Dedifferentiated amniotic fluid mesenchymal stem cell (primary cell): ENCODE data around the gene SLC25A1.
"Not testable (repeated sequence)": the region's sequence is repeated elsewhere in the genome, so short reads cannot be mapped to it uniquely, and the experiment has no call there.

Experiments used
- DNase-seq: peaks from one replicate; pipeline ENCODE4 v3.0.0-alpha.2; 2016; ENCODE audit errors: extremely low spot score

SLC25A1 gene

DNA sequence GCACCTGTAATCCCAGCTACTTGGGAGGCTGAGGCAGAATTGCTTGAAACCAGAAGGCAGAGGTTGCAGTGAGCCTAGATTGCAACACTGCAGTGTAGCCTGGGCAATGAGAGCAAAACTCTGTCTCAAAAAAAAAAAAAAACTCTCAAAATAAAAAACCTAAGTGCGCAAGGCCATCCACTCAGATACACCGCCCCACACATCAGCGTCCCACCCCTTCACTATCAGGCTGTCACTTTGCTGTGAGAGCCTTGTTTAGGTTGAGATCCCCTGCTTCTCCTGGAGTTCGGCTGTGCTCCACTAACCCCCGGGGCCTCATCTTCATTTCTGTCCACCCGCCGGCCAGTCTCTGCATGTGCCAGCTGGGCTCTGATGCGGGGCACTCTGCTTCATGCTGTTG is 12.1 kb downstream of the SLC25A1 start:
- DNase-seq: no peak

DNA sequence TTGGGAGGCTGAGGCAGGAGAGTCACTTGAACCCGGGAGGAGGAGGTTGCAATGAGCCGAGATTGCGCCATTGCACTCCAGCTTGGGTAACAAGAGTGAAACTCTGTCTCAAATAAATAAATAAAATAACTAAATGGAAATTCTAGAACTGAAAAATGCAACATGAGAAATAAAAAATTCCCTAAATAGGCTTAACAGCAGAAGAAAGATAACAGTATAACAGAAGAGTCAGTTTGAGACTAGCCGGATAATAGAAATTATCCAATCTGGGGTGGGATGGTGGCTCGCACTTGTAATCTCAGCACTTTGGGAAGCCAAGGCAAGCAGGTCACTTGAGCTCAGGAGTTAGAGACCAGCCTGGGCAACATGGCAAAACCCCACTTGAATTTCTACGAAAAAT is 14.1 kb downstream of the SLC25A1 start:
- no peak for DNase-seq

DNA sequence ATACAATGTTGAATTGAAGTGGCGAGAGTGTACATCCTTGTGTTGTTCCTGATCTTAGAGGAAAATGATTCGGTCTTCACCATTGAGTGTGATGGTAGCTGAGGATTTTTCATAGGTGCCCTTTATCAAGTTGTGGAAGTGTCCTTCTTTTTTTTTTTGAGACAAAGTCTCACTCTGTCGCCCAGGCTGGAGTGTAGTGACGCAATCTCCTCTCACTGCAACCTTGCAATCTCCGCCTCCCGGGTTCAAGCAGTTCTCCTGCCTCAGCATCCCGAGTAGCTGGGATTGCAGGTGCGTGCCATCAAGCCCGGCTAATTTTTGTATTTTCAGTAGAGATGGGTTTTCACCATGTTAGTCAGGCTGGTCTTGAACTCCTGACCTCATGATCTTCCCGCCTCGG is 19.9 kb downstream of the SLC25A1 start:
- not testable (repeated sequence) for DNase-seq

DNA sequence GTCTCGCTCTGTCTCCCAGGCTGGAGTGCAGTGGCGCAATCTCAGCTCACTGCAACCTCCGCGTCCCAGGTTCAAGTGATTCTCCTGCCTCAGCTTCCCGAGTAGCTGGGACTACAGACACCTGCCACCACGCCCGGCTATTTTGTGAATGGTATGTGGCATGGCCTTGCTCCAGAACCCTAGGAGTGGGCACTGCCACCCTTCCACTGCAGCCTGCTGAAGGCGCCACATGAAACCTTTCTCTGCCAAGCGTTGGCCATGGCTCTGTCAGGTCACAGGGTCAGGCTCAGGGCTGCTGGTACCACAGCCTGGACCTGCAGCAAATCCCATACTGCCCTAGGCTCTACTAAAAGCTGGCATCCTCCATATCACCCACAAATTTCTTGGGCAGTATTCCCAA is 22.4 kb downstream of the SLC25A1 start:
- not testable (repeated sequence) for DNase-seq

DNA sequence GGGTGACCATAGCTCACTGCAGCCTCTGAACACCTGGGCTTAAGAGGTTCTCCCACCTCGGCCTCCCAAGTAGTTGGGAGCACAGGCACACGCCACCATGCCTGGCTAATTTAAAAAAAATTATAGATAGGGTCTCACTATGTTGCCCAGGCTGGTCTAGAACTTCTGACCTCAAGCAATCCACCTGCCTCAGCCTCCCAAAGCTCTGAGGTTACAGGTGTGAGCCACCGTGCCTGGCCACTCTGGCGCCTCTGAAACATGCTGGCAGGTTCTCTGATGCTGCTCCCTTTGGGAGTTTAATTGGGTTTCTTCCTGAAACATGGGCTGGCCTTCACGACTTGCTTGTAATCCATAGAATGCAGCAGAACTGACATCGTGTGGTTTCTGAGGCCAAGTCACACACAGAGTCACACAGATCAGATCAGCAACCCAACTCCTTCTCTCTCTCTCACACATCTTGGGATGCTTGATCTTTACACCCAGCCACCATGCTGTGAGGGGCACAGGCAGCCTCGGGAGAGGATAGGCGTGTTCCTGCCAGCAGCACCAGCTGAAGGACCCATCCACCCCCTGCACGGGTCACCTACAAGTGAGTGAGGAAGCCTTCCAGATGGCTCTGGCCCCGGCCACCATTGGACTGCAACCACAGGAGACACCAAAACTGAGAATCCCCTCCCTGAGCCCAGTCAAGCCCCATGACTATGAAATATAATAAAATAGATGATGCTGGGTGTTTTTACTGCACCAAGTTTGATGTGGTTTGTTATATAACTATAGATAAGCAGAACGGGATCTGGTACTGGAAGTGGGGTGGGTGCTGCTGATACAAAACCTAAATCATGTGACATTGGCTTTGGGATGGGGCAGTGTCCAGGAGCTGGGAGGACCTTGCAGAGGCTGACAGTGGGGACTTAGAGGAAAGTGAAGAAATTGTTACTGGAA is 25.3 kb downstream of the SLC25A1 start:
- DNase-seq: no peak

DNA sequence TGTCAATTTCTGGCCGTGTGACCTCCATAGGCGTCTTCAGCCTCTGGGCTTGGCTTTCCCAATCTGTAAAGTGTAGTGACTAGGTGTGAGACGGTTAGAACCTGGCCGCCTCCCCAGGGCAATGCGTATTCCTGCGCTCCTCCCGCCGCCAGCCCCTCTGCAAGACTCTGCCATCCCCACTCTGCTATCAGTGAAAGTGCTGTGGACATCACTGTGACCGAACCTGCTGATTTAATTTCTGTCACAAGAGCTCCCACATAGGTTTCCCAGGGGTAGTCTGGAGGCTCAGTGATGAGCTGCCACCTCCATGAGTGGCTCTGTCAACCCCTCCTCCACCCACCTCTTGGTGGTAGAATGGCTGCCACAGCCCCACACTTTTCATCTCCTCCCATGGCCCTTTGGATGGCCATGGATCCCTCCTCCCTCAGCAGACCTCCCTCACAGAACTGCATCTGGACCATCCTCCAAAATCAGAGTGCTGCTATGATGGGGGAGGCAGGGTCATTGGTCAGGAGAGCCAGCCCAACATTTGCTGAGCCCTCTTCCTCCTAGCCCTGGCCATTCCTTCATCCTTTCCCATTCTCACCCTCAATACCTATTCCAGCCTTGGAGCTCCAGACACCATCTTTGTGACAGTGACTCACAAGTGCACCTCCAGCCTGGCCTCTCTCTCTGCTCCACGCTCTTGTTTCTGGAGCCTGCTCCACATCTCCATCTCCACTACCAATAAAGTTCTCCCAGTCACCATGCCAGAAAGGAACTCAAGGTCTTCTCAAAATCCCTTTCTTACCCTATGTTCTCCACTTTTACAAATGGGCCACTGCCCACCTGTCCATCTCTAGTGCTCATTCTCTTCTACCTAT is 27.0 kb downstream of the SLC25A1 start:
- no peak for DNase-seq

DNA sequence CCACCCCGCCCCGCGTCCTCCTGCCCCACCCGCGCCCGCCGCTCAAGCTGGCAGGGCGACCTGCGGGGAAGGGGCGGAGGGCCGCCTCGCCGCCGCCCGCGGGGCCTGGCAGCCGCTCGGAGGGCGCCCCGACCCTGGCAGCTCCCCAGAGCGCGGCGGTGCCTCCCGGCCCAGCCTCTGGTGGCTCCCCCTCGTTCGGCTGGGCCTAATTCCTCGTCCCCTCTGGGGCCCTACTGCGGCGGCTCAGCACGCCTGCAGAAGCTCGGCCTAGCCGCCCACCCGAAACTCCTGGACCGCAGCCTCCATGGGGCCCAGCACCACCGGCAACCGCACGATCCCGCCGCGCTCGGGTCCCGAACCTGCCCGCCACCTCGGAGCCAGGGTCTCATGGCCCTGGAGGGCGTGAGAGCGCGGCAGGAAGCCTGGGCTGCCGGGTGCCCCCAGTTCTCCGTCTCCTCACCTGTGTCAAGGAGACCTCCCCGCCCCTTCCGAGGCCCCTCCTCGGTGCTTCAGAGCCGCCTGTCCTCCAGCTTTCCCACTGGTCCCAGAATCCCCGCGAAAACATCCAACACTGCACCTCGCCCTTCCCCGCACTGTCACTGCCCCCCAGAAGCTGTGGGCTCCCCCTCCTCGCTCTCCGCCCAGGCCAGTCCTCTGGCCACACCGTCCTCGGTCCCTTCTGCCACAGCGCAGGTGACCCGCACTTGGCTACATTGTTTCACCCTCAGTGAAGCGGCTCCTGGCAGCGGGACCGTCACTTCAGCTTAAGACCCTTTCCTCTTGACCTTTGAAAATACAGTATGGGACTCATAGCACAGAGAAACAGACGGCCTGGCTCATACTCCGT is 27.8 kb downstream of the SLC25A1 start:
- DNase-seq: no peak

DNA sequence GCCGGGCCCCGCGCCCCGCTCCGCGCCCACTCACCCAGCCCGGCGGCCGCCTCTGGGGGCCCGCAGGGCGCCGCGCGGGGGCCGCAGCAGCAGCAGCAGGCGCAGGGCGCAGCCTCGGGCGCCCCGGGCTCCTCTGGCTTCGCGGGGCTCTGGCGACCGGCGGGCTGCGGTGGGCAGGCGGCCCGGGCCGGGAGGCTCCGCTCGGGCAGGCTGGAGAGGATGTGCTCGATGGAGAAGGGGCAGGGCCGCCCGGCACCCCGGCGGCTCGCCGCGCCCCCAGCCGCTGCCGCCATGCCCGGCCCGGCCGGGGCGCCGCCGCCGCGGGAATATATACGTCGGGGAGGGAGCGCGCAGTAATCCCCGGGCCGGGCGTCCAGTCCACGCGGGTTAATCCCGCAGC is 28.5 kb downstream of the SLC25A1 start, which contains the start of gene GSC2:
Gene GSC2 (minus strand): TSS at position 302 of the 400 bp plus-strand sequence. CDS start 9 bp downstream, at position 293.
- no peak for DNase-seq

DNA sequence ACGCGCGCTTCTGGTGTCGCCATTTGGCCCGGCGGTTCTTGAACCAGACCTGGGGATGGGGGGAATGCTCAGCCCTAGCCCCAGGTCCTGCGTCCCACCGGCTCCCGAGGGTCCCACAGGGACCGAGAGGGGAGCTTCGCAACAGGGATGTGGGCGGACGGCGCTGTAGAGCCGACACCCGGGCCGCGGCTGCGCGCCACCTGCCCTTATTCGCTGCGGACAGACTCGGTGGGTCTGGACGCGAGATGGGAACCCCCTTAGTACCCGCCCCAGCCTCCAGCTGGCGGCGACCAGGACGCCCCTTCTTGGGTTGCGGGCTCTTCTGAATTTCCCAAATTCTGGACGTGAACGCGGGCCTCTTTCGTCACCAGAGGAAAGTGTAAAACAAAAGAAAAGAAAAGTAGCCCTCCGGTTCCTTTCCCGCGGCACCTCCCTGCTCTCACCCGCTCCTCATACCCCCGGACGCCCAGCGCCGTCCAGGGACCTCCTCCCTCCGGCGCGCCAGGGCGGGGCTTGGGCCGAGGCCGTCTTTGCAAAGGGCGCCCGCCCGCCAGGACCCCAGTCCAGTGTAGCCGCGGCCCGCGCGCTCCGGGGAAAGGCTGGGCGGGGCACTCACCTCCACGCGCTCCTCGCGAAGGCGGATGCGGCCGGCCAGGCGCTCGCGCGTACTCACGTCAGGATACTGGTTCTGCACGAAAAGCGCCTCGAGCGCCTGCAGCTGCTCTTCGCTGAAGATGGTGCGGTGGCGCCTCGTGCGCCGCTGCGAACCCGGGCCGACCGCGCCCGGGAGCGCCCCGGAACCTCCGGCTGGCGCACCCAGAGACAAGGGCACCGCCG is 29.3 kb downstream of the SLC25A1 start:
- DNase-seq: no peak

DNA sequence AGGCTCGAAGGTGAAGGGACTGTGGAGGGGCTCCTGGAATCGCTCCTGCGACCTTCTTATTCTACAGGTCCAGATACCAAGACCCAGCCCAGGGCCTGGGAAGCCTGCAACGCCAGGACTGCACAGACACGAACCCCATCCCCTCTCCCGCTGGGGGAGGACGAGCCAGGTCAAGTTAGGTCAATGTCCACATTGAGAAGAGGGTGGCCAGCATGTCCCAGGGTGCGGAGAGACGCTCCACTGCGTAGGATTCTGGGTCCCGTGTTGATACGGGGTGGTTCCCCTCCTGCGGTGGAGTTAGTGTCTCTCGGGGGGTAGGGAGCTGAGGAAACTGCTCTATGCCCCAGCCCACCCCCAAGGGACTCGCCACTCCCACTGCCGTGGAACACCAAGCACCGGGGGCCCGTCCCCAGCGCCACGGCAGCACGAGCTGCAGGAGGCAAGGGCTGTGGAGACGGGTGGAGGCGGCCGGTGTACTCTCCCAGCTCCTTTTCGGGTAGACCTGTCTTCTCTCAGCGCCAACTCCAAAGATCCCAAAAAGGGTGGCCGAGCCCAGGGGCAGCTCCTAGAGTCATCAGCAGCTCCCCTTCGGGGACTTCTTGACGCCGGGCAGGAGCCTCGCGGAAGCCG is 30.0 kb downstream of the SLC25A1 start:
- DNase-seq: no peak

DNA sequence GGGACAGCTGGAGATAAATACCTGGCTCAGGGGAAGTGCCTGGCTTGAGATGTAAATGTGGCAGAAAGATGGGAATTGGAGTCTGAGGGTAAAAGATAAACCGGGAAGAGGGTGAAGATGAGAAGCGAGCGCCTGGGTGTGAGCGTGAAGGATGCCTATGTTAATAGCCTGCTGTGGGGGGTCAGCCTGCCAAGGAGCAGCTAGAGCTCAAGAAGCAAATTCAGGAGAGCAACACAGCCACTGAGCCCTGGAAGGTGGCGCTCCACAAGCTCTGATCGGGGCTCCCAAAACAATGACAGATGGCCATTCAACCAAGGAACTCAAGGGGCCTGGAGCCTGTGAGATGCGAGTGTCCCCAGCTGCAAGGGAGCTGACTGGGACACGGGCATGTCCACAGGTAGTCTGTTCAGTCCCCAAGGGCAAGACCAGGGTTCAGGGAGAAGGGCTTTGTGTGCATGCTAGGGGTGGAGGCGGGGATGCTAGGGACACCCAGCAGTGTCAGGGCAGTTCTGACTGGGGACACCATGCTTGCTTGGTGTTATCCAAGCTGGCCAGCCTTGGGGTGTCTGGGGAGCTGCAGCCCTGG is 31.2 kb downstream of the SLC25A1 start:
- no peak for DNase-seq

DNA sequence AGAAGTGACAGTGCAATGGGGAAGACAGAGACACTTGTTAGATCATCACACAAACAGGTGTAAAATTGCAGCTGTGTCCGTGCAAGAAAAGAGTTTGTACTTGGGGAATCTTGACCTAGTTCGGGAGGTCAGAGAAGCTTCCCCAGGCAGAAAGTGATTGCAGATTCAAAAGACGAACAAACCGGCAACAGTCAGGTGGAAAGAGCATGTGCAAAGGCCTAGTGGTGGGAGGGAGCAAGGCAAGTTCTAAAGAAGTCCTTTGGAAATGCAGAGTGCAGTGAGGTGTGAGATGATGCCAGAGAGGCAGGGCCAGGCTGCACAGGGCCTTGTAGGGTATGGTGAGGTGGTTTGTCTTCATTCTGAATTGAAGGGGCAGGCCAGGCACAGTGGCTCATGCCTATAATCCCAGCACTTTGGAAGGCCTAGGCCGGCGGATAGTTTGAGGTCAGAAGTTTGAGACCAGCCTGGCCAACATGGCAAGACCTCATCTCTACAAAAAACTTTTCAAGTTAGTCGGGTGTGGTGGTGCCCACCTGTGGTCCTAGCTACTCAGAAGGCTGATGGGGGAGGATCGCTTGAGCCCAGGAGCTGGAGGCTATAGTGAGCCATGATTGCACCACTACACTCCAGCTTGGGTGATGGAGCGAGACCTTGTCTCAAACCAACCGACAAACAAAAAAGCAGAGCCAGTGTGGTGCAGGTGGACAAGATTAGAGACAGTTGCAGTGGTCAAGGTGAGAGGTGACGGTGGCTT is 32.1 kb downstream of the SLC25A1 start:
- no peak for DNase-seq

DNA sequence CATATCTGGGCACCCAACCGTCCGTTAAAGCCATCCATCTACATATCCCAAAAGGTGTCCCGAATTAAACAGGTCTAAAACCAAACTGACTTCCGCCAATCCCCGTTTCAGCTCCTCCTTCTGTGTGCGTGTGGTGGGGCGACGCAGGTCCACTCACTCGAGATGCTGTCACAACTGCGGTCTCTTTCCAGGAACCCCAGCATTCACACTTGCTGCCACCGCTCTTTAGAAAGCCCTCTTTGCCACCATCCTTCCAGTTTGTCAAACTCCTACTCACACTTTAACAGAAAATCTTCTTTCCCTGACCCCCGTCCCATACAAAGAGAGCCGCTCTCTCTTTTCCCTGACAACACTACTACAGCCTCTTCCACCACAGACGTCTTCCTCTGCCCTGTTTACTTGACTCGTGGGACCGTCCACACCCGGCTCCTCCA is 34.6 kb downstream of the SLC25A1 start:
- DNase-seq: no peak

DNA sequence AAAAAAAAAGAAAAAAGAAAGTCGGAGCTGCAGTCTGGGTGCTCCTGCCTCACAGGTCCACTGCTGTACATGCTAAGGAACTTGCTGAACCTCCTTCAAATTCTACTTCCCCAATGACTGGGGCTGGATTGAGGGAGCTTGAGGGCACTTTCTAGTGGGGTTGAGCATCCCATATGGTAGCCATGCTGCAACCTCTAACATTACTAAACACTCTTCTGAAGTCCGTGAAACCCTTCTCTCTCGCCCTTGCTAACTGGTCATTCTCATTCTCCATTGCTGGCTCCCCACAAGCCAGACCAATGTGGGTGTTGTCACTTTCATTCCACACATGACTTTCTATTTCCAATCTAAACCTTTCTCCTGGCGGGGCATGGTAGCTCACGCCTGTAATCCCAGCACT is 35.3 kb downstream of the SLC25A1 start:
- no peak for DNase-seq

DNA sequence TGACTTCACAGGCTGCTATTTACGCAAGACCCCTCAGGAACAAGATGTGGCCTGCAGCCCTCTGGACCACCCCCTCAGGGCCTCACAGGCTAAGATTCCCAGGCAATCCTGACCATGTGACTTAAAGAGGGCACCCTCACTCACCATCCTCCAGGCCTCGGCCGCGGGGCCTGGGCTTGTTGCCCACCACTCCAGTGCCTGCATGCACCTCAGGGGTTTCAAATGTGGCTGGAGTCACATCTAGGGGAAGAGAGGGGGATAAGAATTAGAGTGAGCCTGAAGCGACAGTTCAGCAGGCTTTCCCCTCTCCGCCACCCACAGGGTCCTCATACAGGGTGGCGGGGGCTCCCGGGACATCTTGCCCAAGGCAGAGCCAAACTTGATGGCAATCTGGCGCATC is 36.1 kb downstream of the SLC25A1 start:
- no peak for DNase-seq

DNA sequence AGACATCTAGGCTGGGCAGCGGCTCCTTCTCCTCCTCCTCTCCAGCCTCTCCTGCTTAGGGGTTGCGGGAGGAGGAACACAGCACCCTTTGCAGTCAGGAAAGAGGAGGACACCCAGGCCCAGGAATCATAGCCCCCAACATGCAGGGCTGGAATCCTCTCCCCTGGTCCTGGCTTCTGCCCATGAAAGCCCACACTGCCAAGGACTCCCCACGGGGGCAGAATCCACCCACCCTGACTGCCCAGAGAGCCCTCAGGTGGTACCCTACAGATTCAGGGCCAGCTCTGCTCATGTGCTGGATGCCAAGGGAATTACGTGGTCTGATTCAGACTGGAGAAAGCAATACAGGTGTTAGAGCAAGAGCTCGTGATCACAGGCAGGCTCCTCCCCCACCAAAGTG is 38.6 kb downstream of the SLC25A1 start:
- DNase-seq: no peak

DNA sequence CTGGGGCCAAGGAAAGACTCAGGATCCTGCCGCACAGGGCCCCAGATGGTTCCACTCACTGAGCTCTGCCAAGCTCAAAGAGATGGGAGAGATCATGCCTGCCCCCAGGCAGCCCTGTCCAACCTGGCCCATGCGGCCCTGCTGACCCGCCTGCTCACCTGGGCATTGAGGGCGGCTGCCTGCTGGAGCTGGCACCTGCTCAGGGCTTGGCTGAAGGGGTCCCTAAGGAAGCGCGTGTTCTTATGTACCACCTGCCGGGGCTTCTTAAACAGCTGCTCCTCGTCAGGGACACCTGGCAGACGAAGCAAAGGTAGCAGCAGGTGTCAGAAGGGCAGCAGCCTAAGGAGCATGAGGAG is 39.6 kb downstream of the SLC25A1 start:
- DNase-seq: no peak

DNA sequence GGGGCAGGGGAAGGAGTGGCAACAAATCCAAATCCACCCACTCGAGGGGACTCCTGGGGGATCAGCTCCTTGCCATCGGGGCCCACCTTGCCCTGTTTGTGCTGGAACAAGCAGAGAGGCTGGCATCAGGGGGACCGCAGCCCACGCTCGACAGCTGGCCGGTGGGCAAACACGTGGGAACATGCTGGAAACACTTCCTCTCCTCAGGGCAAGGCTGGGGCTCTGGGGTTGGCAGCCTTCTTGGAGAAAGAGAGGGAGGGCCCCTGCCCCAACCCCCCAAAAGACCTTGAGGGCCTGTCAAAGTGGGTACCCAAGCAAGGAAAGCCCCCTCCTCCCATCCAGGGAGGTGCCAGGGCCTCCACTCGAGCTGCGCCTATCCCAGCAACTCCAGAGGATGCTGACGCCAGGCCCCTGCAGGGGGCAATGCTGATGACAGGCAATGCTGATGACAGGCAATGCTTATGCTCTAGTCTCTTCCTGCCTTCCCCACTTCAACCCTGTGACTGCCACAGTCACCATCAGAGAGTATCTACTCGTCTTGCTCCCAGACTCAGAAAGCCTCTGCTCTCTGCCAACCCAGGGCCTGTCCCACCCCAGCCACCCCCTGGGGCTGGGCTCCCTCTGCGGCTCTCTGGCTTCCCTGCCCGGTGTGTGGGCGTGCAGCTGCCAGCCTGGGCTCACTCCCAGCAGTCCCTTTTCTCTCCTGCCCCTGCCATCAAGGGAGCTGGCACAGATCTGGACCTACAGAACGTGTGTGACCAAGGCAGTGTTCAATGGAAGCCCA is 40.1 kb downstream of the SLC25A1 start:
- DNase-seq: no peak
